Esophagus muscularis mucosa (tissue), 4 donors: ENCODE data around the gene PTTG1IP. TPM values are rescaled to one million over a fixed set of nuclear protein-coding genes. Genes with fewer than 3 reads are reported as not detected.

Experiments
- DNase-seq: peaks from one replicate; pipeline ENCODE4 v3.0.0-alpha.2; 2017; ENCODE audit errors: extremely low spot score
- H3K27ac ChIP-seq, 4 donors: fragments of 200-600 bp; sonication (generic); replicated peaks in 1 of 4; 1 replicate in 3 of 4; 2 replicates in 1 of 4; pipeline ENCODE4 v1.5.1; 2016 to 2019; ENCODE audit warnings: mild to moderate bottlenecking in 1 of 4
- H3K27me3 ChIP-seq, 4 donors: fragments of 200-600 bp; sonication (generic); one replicate each; pipeline versions ENCODE4 v1.5.1 to v1.6.0; 2016 to 2019
- H3K36me3 ChIP-seq, 4 donors: fragments of 200-600 bp; sonication (generic); one replicate each; pipeline ENCODE4 v1.5.1; 2016 to 2019
- H3K4me1 ChIP-seq, 4 donors: fragments of 200-600 bp; sonication (generic); one replicate each; pipeline ENCODE4 v1.5.1; 2016 to 2019
- H3K4me3 ChIP-seq, 4 donors: fragments of 200-600 bp; sonication (generic); 1 replicate in 2 of 4; 2 replicates in 2 of 4; pipeline ENCODE4 v1.5.1; 2016 to 2019; ENCODE audit warnings: mild to moderate bottlenecking in 4 of 4, moderate library complexity in 1 of 4
- H3K9me3 ChIP-seq, 4 donors: fragments of 200-600 bp; sonication (generic); 1 replicate in 3 of 4; 2 replicates in 1 of 4; pipeline ENCODE4 v1.5.1; 2016 to 2019
- CTCF ChIP-seq, 3 experiments: fragments of 200-600 bp in 2 of 3; fragments of 450-650 bp in 1 of 3; sonication (generic) in 2 of 3; IDR thresholded peaks; one replicate each; pipeline ENCODE4 v1.5.1; 2017 to 2019; ENCODE audit warnings: antibody characterized with exemption in 3 of 3, mild to moderate bottlenecking in 2 of 3, moderate library complexity in 1 of 3
- EP300 ChIP-seq: sonication (generic); formaldehyde crosslinking; IDR thresholded peaks from one replicate; pipeline ENCODE4 v1.6.1; 2017; ENCODE audit warnings: antibody characterized with exemption
- POLR2A ChIP-seq: fragments of 450-650 bp; IDR thresholded peaks from one replicate; pipeline ENCODE4 v1.6.1; 2017; ENCODE audit warnings: antibody characterized with exemption, moderate library complexity, mild to moderate bottlenecking, low read depth
- POLR2AphosphoS5 ChIP-seq, 2 donors: sonication (generic); formaldehyde crosslinking; IDR thresholded peaks; one replicate each; pipeline ENCODE4 v1.6.1; 2017; ENCODE audit warnings: antibody characterized with exemption in 2 of 2
- WGBS: methylation state at CpG from one replicate; pipeline ENCODE4 v1.1.5; 2018; 5-methylcytosine and 5-hydroxymethylcytosine counted together
- intact Hi-C: fragments of 100-400 bp; cut with DNase I; formaldehyde crosslinking; loops from one replicate; pipeline ENCODE4 v1.15.1; 2023
- total RNA-seq, 4 donors: library from RNA; depleted of rRNA; stranded (reverse); fragments of >200 nt; gene quantifications; one replicate each; pipeline versions ENCODE4 v1.1.0 to v1.2.1, GENCODE V29; 2016

PTTG1IP gene
- total RNA-seq, 4 donors from 2014 or later = 222 to 382 (median 302) TPM

GRCh38 chr21:44867464-44867863 is 6.0 kb downstream of the PTTG1IP start:
- TF ChIP-seq CTCF (IDR thresholded peaks at IDR 0.05) (no peak), POLR2AphosphoS5 (IDR thresholded peaks at IDR 0.05) (no peak), EP300 (no peak), POLR2A (no peak)
- H3K9me3 ChIP-seq = no peaks in the 10 kb centered on the region
- DNase-seq = no peak
- no peaks in the 10 kb centered on the region for H3K27me3 ChIP-seq
- peaks cover 64 to 94% (median 83%) of the 10 kb centered on the region in 4 donors for H3K4me1 ChIP-seq
- H3K36me3 ChIP-seq = peaks cover 10 to 33% (median 28%) of the 10 kb centered on the region in 4 donors
- intact Hi-C loops = no loop called here
- 87% methylated on average over 15 of the region's 15 CpGs for WGBS
- no peak overlapping the region for H3K4me3 ChIP-seq
- H3K27ac ChIP-seq = peak overlapping the region; percentile 96 to 98 (median 97)

- no peak for DNase-seq
- no peaks in the 10 kb centered on the region for H3K27me3 ChIP-seq
- peaks cover 64 to 94% (median 81%) of the 10 kb centered on the region in 4 donors for H3K4me1 ChIP-seq
- no peaks in the 10 kb centered on the region for H3K9me3 ChIP-seq
- peaks cover 11 to 39% (median 28%) of the 10 kb centered on the region in 4 donors for H3K36me3 ChIP-seq
- peak overlapping the region in 1 of 4 donors; percentile 1 for H3K4me3 ChIP-seq
- WGBS = 30% methylated on average over 7 of the region's 7 CpGs
- H3K27ac ChIP-seq = peak overlapping the region; percentile 15 to 98 (median 97)
- peak in 1 of 2 donors; percentile 18 for TF ChIP-seq POLR2AphosphoS5 (IDR thresholded peaks at IDR 0.05)
- TF ChIP-seq CTCF (IDR thresholded peaks at IDR 0.05) = no peak
- intact Hi-C loops = no loop called here
Measured at GRCh38 chr21:44866780-44867179, 6.7 kb downstream of the PTTG1IP start.

GRCh38 chr21:44865561-44866280 is 7.8 kb downstream of the PTTG1IP start:
- Histone ChIP-seq H3K27ac (peak overlapping the region in 2 of 4 donors; percentile 33 to 46), H3K36me3 (peaks cover 11 to 50% (median 35%) of the 10 kb centered on the region in 4 donors), H3K9me3 (no peaks in the 10 kb centered on the region), H3K27me3 (no peaks in the 10 kb centered on the region), H3K4me3 (no peak overlapping the region), H3K4me1 (peaks cover 59 to 93% (median 79%) of the 10 kb centered on the region in 4 donors)
- intact Hi-C loops = no loop called here
- WGBS = 76% methylated on average over 11 of the region's 12 CpGs
- TF ChIP-seq POLR2AphosphoS5 (IDR thresholded peaks at IDR 0.05) = no peak
- TF ChIP-seq CTCF (IDR thresholded peaks at IDR 0.05) = no peak
- no peak for TF ChIP-seq POLR2A
- no peak for TF ChIP-seq EP300
- no peak for DNase-seq

- WGBS = 87% methylated on average over 23 of the region's 25 CpGs
- intact Hi-C loops = no loop called here
- H3K36me3 ChIP-seq = peaks cover 11 to 76% (median 61%) of the 10 kb centered on the region in 4 donors
Measured at GRCh38 chr21:44862869-44863685, 10.4 kb downstream of the PTTG1IP start.

More at GRCh38 chr21:44862869-44863685, 10.4 kb downstream of the PTTG1IP start:
- H3K27ac ChIP-seq = no peak overlapping the region
- TF ChIP-seq POLR2AphosphoS5 (IDR thresholded peaks at IDR 0.05) = no peak
- TF ChIP-seq CTCF (IDR thresholded peaks at IDR 0.05) = no peak
- no peak for TF ChIP-seq EP300
- no peak for TF ChIP-seq POLR2A
- no peak for DNase-seq
- H3K9me3 ChIP-seq = no peaks in the 10 kb centered on the region
- H3K4me1 ChIP-seq = peaks cover 45 to 81% (median 70%) of the 10 kb centered on the region in 4 donors
- H3K4me3 ChIP-seq = no peak overlapping the region
- H3K27me3 ChIP-seq = no peaks in the 10 kb centered on the region
